H1 (cell line): ENCODE results near the gene DCAF17. TPM values are rescaled to one million over a fixed set of nuclear protein-coding genes. Genes with fewer than 3 reads are reported as not detected.

ENCODE experiments used
- CTCF ChIA-PET: fragments of 300-600 bp; sonication (Branson Sonifier 250); formaldehyde crosslinking; loops from one replicate; lab custom pipeline; 2021; ENCODE audit not compliant: partially characterized antibody; lab: Charles Lee
- POLR2A ChIA-PET: fragments of 300-600 bp; sonication (Branson Sonifier 250); formaldehyde crosslinking; loops from one replicate; lab custom pipeline; 2021; ENCODE audit warnings: inconsistent platforms; ENCODE audit not compliant: partially characterized antibody; lab: Charles Lee
- DNase-seq, 2 experiments: peaks; one replicate each; pipeline versions ENCODE4 v3.0.0 to v3.0.0-alpha.2; 2010 to 2022; ENCODE audit warnings: low spot score in 2 of 2, low read depth in 1 of 2, mixed read lengths in 1 of 2
- FAIRE-seq: peaks from 2 replicates; lab custom pipeline; 2011; peaks lifted over from hg19 to GRCh38; lab: Jason Lieb, UNC
- H2AFZ ChIP-seq: 2 replicates; pipeline ENCODE4 v1.8.1; 2012; ENCODE audit warnings: low read length, inconsistent platforms
- H2AK5ac ChIP-seq: 2 replicates; pipeline ENCODE4 v1.6.1; 2013; ENCODE audit warnings: low read depth, low read length
- H2BK120ac ChIP-seq: replicated peaks from 2 replicates; pipeline ENCODE3; 2013; ENCODE audit warnings: low read depth, low read length, inconsistent platforms
- H2BK12ac ChIP-seq: 2 replicates; pipeline ENCODE4 v1.6.1; 2013; ENCODE audit warnings: low read depth, low read length
- H2BK15ac ChIP-seq: 2 replicates; pipeline ENCODE4 v1.6.1; 2013; ENCODE audit warnings: low read length
- H2BK20ac ChIP-seq: 2 replicates; pipeline ENCODE4 v1.6.1; 2013; ENCODE audit warnings: low read length
- H2BK5ac ChIP-seq: 2 replicates; pipeline ENCODE4 v1.6.1; 2013; ENCODE audit warnings: low read depth, low read length
- H3K14ac ChIP-seq: 2 replicates; pipeline ENCODE4 v1.6.1; 2013; ENCODE audit warnings: inconsistent platforms; ENCODE audit not compliant: insufficient read length
- H3K18ac ChIP-seq: 2 replicates; pipeline ENCODE4 v1.6.1; 2013; ENCODE audit warnings: low read length; ENCODE audit errors: extremely low read depth
- H3K23ac ChIP-seq: 2 replicates; pipeline ENCODE4 v1.6.1; 2013; ENCODE audit warnings: inconsistent platforms; ENCODE audit not compliant: insufficient read length
- H3K23me2 ChIP-seq: 2 replicates; pipeline ENCODE4 v1.6.1; 2013; ENCODE audit warnings: low read depth, low read length
- H3K27ac ChIP-seq: 2 replicates; pipeline ENCODE4 v1.6.1; 2011; ENCODE audit warnings: low read depth, low read length, inconsistent platforms
- H3K27me3 ChIP-seq, 4 experiments: replicated peaks in 1 of 4; 1 replicate in 1 of 4; 2 replicates in 3 of 4; pipeline versions ENCODE4 v1.6.1 to v1.8.1; 2011 to 2013; ENCODE audit warnings: low read length in 3 of 4, mild to moderate bottlenecking in 3 of 4, inconsistent platforms in 2 of 4, mixed read lengths in 2 of 4, moderate library complexity in 1 of 4; ENCODE audit not compliant: control insufficient read depth in 3 of 4, insufficient read depth in 3 of 4; ENCODE audit errors: extremely low read depth in 1 of 4
- H3K36me3 ChIP-seq, 4 experiments: 2 replicates each; pipeline versions ENCODE4 v1.6.1 to v1.8.1; 2011 to 2013; ENCODE audit warnings: mild to moderate bottlenecking in 4 of 4, low read length in 3 of 4, moderate library complexity in 2 of 4, control low read depth in 1 of 4, inconsistent platforms in 1 of 4; ENCODE audit not compliant: insufficient read depth in 4 of 4, control insufficient read depth in 2 of 4
- H3K4ac ChIP-seq: replicated peaks from 2 replicates; pipeline ENCODE3; 2013; ENCODE audit warnings: low read length, low read depth, mixed read lengths, inconsistent platforms; ENCODE audit not compliant: insufficient read length
- H3K4me1 ChIP-seq, 4 experiments: replicated peaks in 1 of 4; 1 replicate in 1 of 4; 2 replicates in 3 of 4; pipeline versions ENCODE4 v1.6.1 to v1.8.1; 2011 to 2013; ENCODE audit warnings: low read length in 3 of 4, inconsistent platforms in 2 of 4, mixed read lengths in 1 of 4; ENCODE audit not compliant: insufficient read depth in 4 of 4, control insufficient read depth in 3 of 4
- H3K4me2 ChIP-seq, 2 experiments: 2 replicates each; pipeline versions ENCODE4 v1.6.1 to v1.8.1; 2011 to 2013; ENCODE audit warnings: low read depth in 2 of 2, low read length in 2 of 2, control low read depth in 1 of 2, inconsistent platforms in 1 of 2, mild to moderate bottlenecking in 1 of 2; ENCODE audit not compliant: insufficient read depth in 1 of 2
- H3K4me3 ChIP-seq, 4 experiments: fragments of 200-600, 300-600 bp in 1 of 4; sonication (generic), shearing (Covaris generic), sonication (Bioruptor Twin) in 1 of 4; 2 replicates each; pipeline versions ENCODE4 v1.5.1 to v1.8.1; 2011 to 2016; ENCODE audit warnings: low read length in 4 of 4, low read depth in 3 of 4, control low read depth in 2 of 4, inconsistent platforms in 2 of 4, mild to moderate bottlenecking in 2 of 4, mixed read lengths in 1 of 4, moderate library complexity in 1 of 4; ENCODE audit not compliant: insufficient read depth in 2 of 4; ENCODE audit errors: extremely low read depth in 1 of 4
- H3K56ac ChIP-seq: replicated peaks from 2 replicates; pipeline ENCODE3; 2013; ENCODE audit warnings: low read depth, mild to moderate bottlenecking, mixed read lengths, low read length, inconsistent platforms; ENCODE audit not compliant: insufficient read length
- H3K79me1 ChIP-seq: 2 replicates; pipeline ENCODE4 v1.6.1; 2013; ENCODE audit warnings: low read depth, low read length, control low read depth
- H3K79me2 ChIP-seq, 2 experiments: 2 replicates each; pipeline versions ENCODE4 v1.6.1 to v1.8.1; 2012 to 2013; ENCODE audit warnings: low read length in 2 of 2, mild to moderate bottlenecking in 2 of 2, inconsistent platforms in 1 of 2; ENCODE audit not compliant: insufficient read depth in 2 of 2, control insufficient read depth in 1 of 2
- H3K9ac ChIP-seq, 4 experiments: replicated peaks in 1 of 4; 1 replicate in 1 of 4; 2 replicates in 3 of 4; pipeline versions ENCODE4 v1.6.1 to v1.8.1; 2011 to 2013; ENCODE audit warnings: low read depth in 3 of 4, low read length in 3 of 4, control low read depth in 2 of 4, mild to moderate bottlenecking in 2 of 4, moderate library complexity in 2 of 4, inconsistent platforms in 1 of 4; ENCODE audit errors: extremely low read depth in 1 of 4
- H3K9me3 ChIP-seq, 2 experiments: 2 replicates each; pipeline versions ENCODE4 v1.6.1 to v1.8.1; 2012 to 2013; ENCODE audit warnings: mild to moderate bottlenecking in 2 of 2, moderate library complexity in 2 of 2, control low read depth in 1 of 2, inconsistent platforms in 1 of 2, low read depth in 1 of 2, low read length in 1 of 2, mixed read lengths in 1 of 2; ENCODE audit not compliant: insufficient read depth in 2 of 2
- H4K20me1 ChIP-seq, 2 experiments: replicated peaks in 1 of 2; 2 replicates each; pipeline versions ENCODE3 to v1.8.1; 2011 to 2013; ENCODE audit warnings: inconsistent platforms in 2 of 2, low read length in 2 of 2, mild to moderate bottlenecking in 1 of 2; ENCODE audit not compliant: insufficient read depth in 2 of 2, control insufficient read depth in 1 of 2
- H4K5ac ChIP-seq: 2 replicates; pipeline ENCODE4 v1.6.1; 2013; ENCODE audit warnings: low read length, low read depth, mixed read lengths, inconsistent platforms; ENCODE audit not compliant: insufficient read length
- H4K8ac ChIP-seq: 2 replicates; pipeline ENCODE4 v1.8.0; 2013; ENCODE audit warnings: mild to moderate bottlenecking, moderate library complexity, low read length, inconsistent platforms; ENCODE audit not compliant: insufficient read depth; ENCODE audit errors: extremely low read depth
- H4K91ac ChIP-seq: replicated peaks from 2 replicates; pipeline ENCODE3; 2013; ENCODE audit warnings: low read length, mixed read lengths, inconsistent platforms; ENCODE audit not compliant: insufficient read length
- CBX5 ChIP-seq: fragments of 300-800, 300-1000 bp; sonication (generic); IDR thresholded peaks from 2 replicates; pipeline ENCODE4 v1.7.1; 2016; ENCODE audit warnings: antibody characterized with exemption, low read length, low read depth
- CHD2 ChIP-seq: IDR thresholded peaks from 2 replicates; pipeline ENCODE4 v1.6.1; 2012; ENCODE audit warnings: low read length, improper control_type of control experiment
- CTCF ChIP-seq, 3 experiments: IDR thresholded peaks; 1 replicate in 2 of 3; 2 replicates in 1 of 3; pipeline versions ENCODE4 v1.5.1 to v1.6.1; 2011; ENCODE audit warnings: low read length in 3 of 3, mild to moderate bottlenecking in 3 of 3, inconsistent platforms in 2 of 3, low read depth in 1 of 3, moderate library complexity in 1 of 3; ENCODE audit not compliant: insufficient read depth in 1 of 3; ENCODE audit errors: control extremely low read depth in 1 of 3
- HDAC2 ChIP-seq, 2 experiments: fragments of 300-600 bp in 1 of 2; sonication (generic) in 1 of 2; IDR thresholded peaks; 2 replicates each; pipeline ENCODE4 v1.6.1; 2011 to 2012; ENCODE audit warnings: low read depth in 2 of 2, low read length in 2 of 2, mild to moderate bottlenecking in 2 of 2, moderate library complexity in 2 of 2, borderline replicate concordance in 1 of 2, inconsistent platforms in 1 of 2
- KDM4A ChIP-seq: IDR thresholded peaks from one replicate; pipeline ENCODE4 v1.7.1; 2012; ENCODE audit warnings: low read depth, mild to moderate bottlenecking, moderate library complexity, low read length, inconsistent platforms; ENCODE audit not compliant: severe bottlenecking
- NRF1 ChIP-seq: IDR thresholded peaks from 2 replicates; pipeline ENCODE4 v1.6.1; 2011; ENCODE audit warnings: mild to moderate bottlenecking, low read depth, low read length, improper control_type of control experiment
- POU5F1 ChIP-seq: IDR thresholded peaks from 2 replicates; pipeline ENCODE4 v1.6.1; 2011; ENCODE audit warnings: low read depth, mild to moderate bottlenecking, low read length, moderate library complexity
- RBBP5 ChIP-seq: IDR thresholded peaks from 2 replicates; pipeline ENCODE4 v1.7.1; 2012; ENCODE audit warnings: low read depth, mild to moderate bottlenecking, inconsistent platforms, low read length, moderate library complexity, borderline replicate concordance
- SIX5 ChIP-seq: IDR thresholded peaks from 2 replicates; pipeline ENCODE4 v1.6.1; 2011; ENCODE audit warnings: mild to moderate bottlenecking, low read depth, low read length
- USF2 ChIP-seq: IDR thresholded peaks from 2 replicates; pipeline ENCODE4 v1.6.1; 2011; ENCODE audit warnings: low read length, improper control_type of control experiment
- YY1 ChIP-seq: IDR thresholded peaks from 2 replicates; pipeline ENCODE4 v1.6.1; 2011; ENCODE audit warnings: low read depth, mild to moderate bottlenecking, low read length
- WGBS, 2 experiments: shearing (Covaris generic) in 1 of 2; methylation state at CpG; one replicate each; pipeline versions ENCODE4 v1.1.6 to v1.1.7; 2013 to 2015; ENCODE audit warnings: low lambda C conversion rate in 2 of 2, mixed read lengths in 2 of 2, inconsistent platforms in 1 of 2, low coverage in 1 of 2, missing lambda C conversion rate in 1 of 2; ENCODE audit not compliant: insufficient replicate concordance in 2 of 2, insufficient coverage in 1 of 2, insufficient read length in 1 of 2; ENCODE audit errors: extremely low coverage in 1 of 2, missing lambda C conversion rate in 1 of 2; 5-methylcytosine and 5-hydroxymethylcytosine counted together
- polyA plus RNA-seq, 7 experiments: library from polyadenylated mRNA; depleted of rRNA in 3 of 7; stranded (reverse) in 5 of 7; unstranded in 2 of 7; fragments of >200 nt in 5 of 7; fragments of 200-250 nt in 2 of 7; gene quantifications; 1 replicate in 5 of 7; 2 replicates in 1 of 7; 4 replicates in 1 of 7; pipeline versions ENCODE4 v1.2.1 to v1.2.3, GENCODE V29; 2011 to 2013; ENCODE audit warnings: missing spikeins in 2 of 7, mixed read lengths in 2 of 7
- total RNA-seq: library from RNA; stranded (reverse); fragmentation: NEBNext Ultra II Directional; extraction: Animal tissue kit (Norgen Biotek cat#: 25700); gene quantifications from 2 replicates; pipeline ENCODE4 v1.2.1, GENCODE V29; 2021

The DCAF17 gene
- total and polyA plus RNA-seq, 2 of the 8 experiments (the other 6 are each of a cell fraction or from before 2014, with no cell fraction given) = 10.7 to 30.0 TPM

GRCh38 chr2:171478345-171478744, 44.3 kb downstream of the DCAF17 start:
- no peak for DNase-seq
- Histone ChIP-seq H3K79me1 (no peaks in the 10 kb centered on the region), H4K20me1 (no peaks in the 10 kb centered on the region), H3K4me2 (no peak overlapping the region), H2AK5ac (no peak overlapping the region), H3K4me3 (no peak overlapping the region), H3K9me3 (no peaks in the 10 kb centered on the region), H3K36me3 (peaks cover 2 to 40% (median 5%) of the 10 kb centered on the region in 4 experiments; a peak in 6 of 8 replicates), H3K4ac (no peak overlapping the region), H4K91ac (no peak overlapping the region), H3K14ac (no peak overlapping the region), H2BK5ac (no peak overlapping the region), H3K23me2 (no peaks in the 10 kb centered on the region), H3K79me2 (no peaks in the 10 kb centered on the region), H2BK20ac (no peak overlapping the region), H2BK15ac (no peak overlapping the region), H3K23ac (no peak overlapping the region), H2AFZ (no peak overlapping the region), H3K27me3 (no peaks in the 10 kb centered on the region), H3K56ac (no peak overlapping the region), H3K27ac (no peak overlapping the region), H2BK12ac (no peak overlapping the region), H4K8ac (no peak overlapping the region), H3K18ac (no peak overlapping the region)
- WGBS, 2 experiments = 89% methylated on average over 1 of the region's 1 CpG; no CpG with 5 or more reads in 1 of the 2 experiments
- POLR2A ChIA-PET = no interaction called here
- no peak for FAIRE-seq
- no peak for TF ChIP-seq YY1
- no peak for TF ChIP-seq KDM4A
- TF ChIP-seq CBX5 = no peak
- TF ChIP-seq CHD2 = no peak
- no peak for TF ChIP-seq RBBP5
- no peak for TF ChIP-seq HDAC2 (IDR thresholded peaks at IDR 0.05; ENCODE audit: borderline replicate concordance in 1 of 2, low read depth in 2 of 2, low read length in 2 of 2)
- no peak for TF ChIP-seq USF2
- no peak for TF ChIP-seq POU5F1
- TF ChIP-seq SIX5 = no peak
- TF ChIP-seq CTCF (IDR thresholded peaks at IDR 0.05; ENCODE audit: control extremely low read depth in 1 of 3, insufficient read depth in 1 of 3, low read depth in 1 of 3, low read length in 3 of 3) = no peak
- TF ChIP-seq NRF1 = no peak
- TF ChIP-seq, all 59 proteins: peak for 0
- Histone ChIP-seq H3K9ac (no peak overlapping the region), H3K4me1 (peaks cover 0 to 7% (median 4%) of the 10 kb centered on the region in 4 experiments; a peak in 5 of 7 replicates), H2BK120ac (no peak overlapping the region), H4K5ac (no peak overlapping the region)
- CTCF ChIA-PET = no interaction called here
